Stimulated activated CD4-positive, alpha-beta T cell treated with anti-CD3 and anti-CD28 coated beads, Interleukin-4, amount 100 ng/mL, for 48 hours (primary cell): ENCODE results near the gene PPARA.

Experiments
- DNase-seq, 2 donors: peaks; one replicate each; pipeline ENCODE4 v3.0.0-alpha.2; 2020; ENCODE audit warnings: low read depth in 2 of 2

PPARA gene

DNA sequence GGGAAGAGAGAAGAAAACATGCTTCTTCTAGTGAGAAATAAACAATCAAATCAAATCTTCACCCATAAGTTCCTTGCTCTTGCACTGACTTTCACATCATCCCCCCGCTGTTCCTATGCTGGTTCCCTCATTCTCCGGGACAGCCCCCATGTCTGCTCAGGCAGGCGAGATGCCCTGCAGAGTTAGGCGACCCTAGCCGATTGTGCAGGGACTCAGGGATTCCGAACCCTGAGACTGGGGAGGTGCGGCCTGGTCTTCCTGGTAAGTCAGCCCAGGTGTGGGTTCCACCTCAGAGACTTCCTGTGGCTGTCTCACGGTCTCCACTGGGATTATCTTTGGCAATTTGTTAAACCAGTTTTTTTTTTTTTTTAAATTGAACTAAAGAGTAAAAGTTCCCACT is 124.1 kb downstream of the PPARA start:
- DNase-seq = no peak

- no peak for DNase-seq
Observed at GRCh38 chr22:46275455-46276122, 125.3 kb downstream of the PPARA start.

- DNase-seq = no peak
Observed at GRCh38 chr22:46276563-46276962, 126.2 kb downstream of the PPARA start.

DNA sequence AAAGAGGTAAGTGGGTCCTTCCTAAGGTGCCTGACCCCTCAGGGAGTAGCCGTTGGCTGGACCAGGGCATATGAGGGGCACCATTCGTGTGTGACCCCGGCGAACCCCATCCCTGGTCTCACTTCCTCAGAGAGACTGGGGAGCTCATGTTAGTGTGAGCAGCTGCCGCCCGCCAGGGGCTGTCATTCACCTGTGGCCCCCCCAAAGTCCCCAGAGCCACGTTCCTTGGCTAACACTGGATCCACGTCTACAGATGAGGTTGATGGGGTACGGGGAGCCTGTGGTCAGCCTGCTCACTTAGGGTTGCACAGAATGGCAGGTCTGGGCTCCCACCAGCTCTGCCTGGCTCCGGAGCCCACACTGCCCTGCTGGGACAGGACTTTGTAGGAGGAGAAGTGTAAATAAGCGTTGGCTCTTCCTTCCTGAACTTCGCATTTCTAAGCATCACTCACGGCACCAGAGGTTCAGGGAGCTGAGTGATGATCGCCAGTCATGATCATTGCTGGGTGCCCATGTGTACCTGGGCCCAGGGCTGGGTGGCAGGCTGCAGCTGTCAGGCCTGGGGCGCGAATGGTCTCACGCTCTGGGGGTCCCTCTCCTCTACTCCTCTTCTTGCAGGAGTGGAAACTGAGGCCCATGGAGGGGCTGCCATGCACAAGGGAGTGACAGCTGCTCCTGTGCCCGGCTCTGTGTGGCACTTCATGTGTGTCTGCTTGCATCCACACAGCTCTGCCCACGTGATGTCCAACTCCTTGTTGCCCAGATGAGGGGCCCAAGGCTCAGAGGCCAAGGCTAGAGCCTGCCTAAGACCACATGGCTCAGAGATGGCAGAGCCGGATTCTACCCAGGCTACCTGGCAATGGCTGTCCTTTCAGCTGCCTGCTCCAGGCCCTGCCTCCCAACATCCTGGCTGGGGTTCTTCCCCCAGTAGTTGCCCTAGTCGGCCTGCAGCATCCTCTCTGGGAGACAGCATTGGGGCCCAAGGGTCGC is 128.6 kb downstream of the PPARA start:
- DNase-seq = no peak

DNA sequence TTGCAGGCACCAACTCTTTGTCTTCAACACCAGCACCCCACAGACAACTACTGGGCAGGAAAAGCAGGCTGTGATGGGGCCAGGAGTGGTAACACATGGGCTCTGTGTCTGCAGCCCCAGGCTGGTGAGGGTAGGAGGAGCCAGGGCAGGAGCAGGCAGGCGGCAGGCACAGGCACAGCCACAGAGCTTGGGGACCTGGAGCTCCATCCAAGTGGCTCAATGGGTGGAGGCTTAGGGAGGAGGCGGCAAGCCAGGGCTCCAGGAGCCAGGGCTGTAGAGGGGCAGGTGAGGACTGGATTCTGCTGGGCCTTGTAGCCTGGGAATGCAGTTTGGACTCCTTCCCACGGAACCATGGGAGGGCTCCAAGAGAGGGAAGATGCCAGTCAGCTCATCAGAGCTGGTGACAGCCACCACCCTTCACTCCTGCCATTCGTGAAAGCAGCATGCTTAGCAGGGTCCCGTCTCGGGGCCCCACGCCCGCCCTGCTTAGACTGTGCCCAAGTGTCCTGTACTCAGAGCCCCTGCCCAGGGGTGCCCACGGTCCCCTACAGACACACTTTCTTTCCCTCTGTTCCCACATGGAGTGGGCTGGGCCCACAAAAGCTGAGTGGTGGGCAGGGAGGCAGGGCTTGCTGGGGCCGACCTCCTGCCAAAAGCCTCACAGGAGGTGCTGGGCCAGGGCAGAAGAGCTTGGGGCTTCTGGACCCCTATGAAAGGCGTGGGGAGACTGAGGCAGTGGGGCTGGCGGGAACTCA is 129.9 kb downstream of the PPARA start:
- no peak for DNase-seq

GRCh38 chr22:46280999-46281623 is 130.8 kb downstream of the PPARA start:
- no peak for DNase-seq

GRCh38 chr22:46281866-46282678 is 131.7 kb downstream of the PPARA start:
- DNase-seq = no peak

- no peak for DNase-seq
Observed at GRCh38 chr22:46286006-46286405, 135.7 kb downstream of the PPARA start.

DNA sequence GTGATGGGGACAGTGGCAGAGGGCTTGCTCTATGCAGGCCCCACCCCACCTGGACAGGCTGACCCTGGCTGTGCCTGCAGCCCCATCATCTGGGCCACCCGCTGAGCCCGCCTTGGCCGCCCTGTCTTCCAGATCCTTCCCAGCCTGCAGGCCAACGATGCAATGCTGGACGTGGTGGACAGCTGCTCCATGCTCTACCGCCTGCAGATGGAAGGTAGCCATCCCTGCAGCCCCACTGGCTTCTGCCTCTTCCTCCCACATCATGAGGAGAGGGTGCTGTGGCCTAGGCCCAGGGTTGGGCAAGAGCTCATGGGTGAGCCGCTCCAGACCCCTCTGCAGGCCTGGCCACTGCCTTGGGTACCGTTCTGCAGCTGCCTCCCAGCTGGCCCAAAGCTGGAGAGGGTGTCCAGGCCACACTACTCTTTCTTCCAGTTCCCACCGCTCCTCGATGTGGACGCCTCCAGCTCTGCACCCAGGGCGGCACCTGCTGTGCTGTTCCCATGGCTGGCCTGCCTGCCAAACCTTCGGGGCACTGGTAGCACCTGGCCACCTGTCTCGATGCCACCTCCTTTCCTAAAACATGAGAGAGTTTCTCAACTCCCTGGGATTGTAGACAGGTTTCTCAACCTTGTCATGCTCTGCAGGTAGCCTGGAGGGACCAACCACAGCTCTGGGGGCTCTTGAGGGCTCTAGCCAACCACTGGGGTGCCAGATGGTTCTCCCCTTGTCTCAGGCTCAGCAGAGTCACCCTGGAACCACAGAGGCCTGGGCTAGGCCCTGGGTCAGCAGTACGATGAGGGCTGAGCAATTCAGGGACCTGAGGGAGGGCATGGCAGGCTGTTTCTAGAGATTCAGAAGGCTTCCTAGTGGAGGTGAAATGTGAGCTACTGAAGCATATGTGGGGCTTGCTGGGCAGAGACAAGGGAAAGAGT is 136.9 kb downstream of the PPARA start:
- DNase-seq = no peak

GRCh38 chr22:46287873-46288751 is 137.8 kb downstream of the PPARA start:
- DNase-seq = no peak

- no peak for DNase-seq
Observed at GRCh38 chr22:46288846-46289243, 138.5 kb downstream of the PPARA start.

DNA sequence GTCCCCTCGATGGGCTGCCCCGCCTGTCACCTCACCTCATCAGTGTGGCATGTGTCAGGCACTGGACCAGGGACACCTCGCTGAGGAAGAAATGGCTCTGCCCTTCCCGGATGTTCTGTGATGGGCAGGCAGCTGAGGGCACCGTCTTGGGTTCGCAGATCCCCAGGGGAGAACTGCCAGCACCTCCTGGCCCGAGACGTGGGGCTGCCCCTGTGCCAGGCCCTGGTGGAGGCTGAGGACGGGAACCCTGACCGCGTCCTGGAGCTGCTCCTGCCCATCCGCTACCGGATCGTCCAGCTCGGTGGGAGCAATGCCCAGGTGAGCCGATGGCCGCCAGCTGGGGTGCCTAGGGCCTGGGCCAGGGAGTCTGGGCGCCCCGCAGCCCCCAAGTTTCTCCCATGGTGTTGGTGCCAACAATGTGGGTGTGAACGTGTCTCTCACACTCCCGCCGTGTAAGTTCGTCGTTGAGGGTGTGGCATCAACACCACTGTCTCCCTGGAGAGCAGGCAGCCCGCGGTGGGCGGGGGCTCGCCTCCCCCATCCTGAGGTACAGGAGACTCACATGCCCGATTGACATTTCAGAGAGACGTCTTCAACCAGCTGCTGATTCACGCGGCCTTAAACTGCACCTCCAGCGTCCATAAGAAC is 139.0 kb downstream of the PPARA start:
- no peak for DNase-seq

DNA sequence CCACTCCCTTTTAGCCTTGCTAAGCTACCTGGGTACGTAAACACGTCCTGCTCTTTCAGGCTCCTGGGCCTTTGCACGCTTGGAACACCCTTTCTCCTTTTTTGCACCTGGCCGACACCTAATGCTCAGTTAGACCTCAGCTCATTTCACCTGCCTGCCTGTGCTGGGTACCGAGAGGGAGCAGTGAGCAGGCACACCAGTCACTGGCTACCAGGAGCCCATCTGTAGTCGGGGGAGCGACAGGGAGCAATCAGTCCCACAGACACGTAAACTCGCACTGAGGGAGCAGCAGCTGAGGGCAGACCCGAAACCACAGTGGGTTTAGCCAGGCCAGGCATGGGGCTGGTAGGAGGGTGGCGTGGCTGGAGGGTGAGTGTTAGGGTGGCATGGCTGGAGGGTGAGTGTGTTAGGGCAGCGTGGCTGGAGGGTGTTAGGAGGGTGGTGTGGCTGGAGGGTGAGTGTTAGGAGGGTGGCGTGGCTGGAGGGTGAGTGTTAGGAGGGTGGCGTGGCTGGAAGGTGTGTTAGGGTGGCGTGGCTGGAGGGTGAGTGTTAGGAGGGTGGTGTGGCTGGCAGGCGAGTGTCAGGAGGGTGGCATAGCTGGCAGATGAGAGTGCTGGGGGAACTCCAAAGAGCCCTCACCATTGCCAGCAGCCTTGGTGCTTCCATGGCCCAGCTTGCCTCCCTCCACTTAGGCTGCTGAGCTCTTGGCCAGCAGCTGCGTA is 140.0 kb downstream of the PPARA start:
- DNase-seq = no peak

- no peak for DNase-seq
Observed at GRCh38 chr22:46290843-46291785, 140.8 kb downstream of the PPARA start.

DNA sequence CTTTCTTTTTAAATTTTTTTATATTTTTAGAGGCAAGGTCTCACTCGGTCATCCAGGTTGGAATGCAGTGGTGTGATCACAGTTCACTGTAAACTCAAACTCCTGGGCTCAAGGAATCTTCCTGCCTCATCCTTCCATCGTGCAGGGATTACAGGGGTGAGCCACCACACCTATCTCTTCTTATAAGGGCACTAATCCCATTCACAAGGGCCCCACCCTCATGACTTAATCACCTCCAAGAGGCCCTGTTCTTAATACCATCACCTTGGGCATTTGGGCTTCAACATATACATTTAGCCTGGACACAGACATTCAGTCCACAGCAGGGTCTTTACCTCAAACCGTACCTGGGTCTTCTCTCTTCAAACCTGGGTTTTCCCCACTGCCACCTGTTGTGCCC is 141.8 kb downstream of the PPARA start:
- DNase-seq = no peak

DNA sequence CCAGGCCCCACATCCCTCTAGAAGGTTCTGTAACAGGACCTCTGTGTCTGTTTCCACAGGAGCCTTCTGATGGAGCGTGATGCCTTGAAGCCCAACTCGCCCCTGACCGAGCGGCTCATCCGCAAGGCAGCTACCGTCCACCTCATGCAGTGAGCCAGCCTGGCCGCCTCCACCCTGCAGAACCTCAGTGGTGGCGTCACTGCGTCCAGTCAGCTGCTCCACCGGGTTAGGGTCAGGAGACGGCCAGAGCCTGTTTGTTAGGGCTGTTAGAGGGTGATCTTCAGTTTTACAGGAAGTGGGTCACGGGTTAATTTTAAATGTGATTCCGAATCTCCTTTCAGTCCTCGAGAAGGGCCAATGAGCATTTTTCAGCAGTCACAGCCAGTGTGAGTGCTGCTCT is 142.4 kb downstream of the PPARA start:
- DNase-seq = no peak
